Chondrocyte (in vitro differentiated cells): ENCODE data around the gene ALPK1. TPM values are rescaled to one million over a fixed set of nuclear protein-coding genes. Genes with fewer than 3 reads are reported as not detected.

ENCODE experiments used
- DNase-seq: peaks from one replicate; pipeline ENCODE4 v3.0.0; 2021; ENCODE audit warnings: mixed read lengths, low spot score
- H3K27ac Mint-ChIP-seq: one replicate; pipeline ENCODE4 v1.8.0; 2021; ENCODE audit warnings: mild to moderate bottlenecking, moderate library complexity, mixed read lengths; ENCODE audit not compliant: unreplicated experiment
- H3K27me3 Mint-ChIP-seq: 2 replicates; pipeline ENCODE4 v1.8.0; 2021; ENCODE audit warnings: low read depth, mixed read lengths
- H3K36me3 Mint-ChIP-seq: 2 replicates; pipeline ENCODE4 v1.8.0; 2021; ENCODE audit warnings: low read depth, mixed read lengths
- H3K4me1 Mint-ChIP-seq: 2 replicates; pipeline ENCODE4 v1.8.0; 2021; ENCODE audit warnings: low read depth, mild to moderate bottlenecking, mixed read lengths
- H3K4me3 Mint-ChIP-seq: one replicate; pipeline ENCODE4 v1.8.0; 2021; ENCODE audit warnings: mild to moderate bottlenecking, moderate library complexity, mixed read lengths; ENCODE audit not compliant: unreplicated experiment
- H3K9me3 Mint-ChIP-seq: 2 replicates; pipeline ENCODE4 v1.8.0; 2021; ENCODE audit warnings: low read depth, mixed read lengths
- CTCF ChIP-seq: fragments of 200-600 bp; sonication (generic); IDR thresholded peaks from 2 replicates; pipeline ENCODE4 v1.5.0; 2021; ENCODE audit warnings: antibody characterized with exemption, mild to moderate bottlenecking, moderate library complexity
- total RNA-seq: library from RNA; stranded (reverse); gene quantifications from 3 replicates; pipeline ENCODE4 v1.2.1, GENCODE V29; 2021

Gene ALPK1
- total RNA-seq, 1 donor from 2014 or later: 6.5 TPM

- Mint-ChIP-seq H3K27me3 (no peaks in the 10 kb centered on the region), H3K9me3 (peaks cover 8% of the 10 kb centered on the region), H3K4me3 (no peak overlapping the region), H3K36me3 (peaks cover 12% of the 10 kb centered on the region), H3K27ac (no peak overlapping the region), H3K4me1 (no peaks in the 10 kb centered on the region)
- no peak for DNase-seq
- TF ChIP-seq CTCF: no peak
Measured at GRCh38 chr4:112411781-112412550, 114.8 kb downstream of the ALPK1 start.

- Mint-ChIP-seq H3K27me3 (no peaks in the 10 kb centered on the region), H3K27ac (no peak overlapping the region), H3K4me1 (no peaks in the 10 kb centered on the region), H3K9me3 (peaks cover 8% of the 10 kb centered on the region), H3K36me3 (peaks cover 10% of the 10 kb centered on the region), H3K4me3 (no peak overlapping the region)
- no peak for DNase-seq
- no peak for TF ChIP-seq CTCF
Measured at GRCh38 chr4:112416464-112416863, 119.3 kb downstream of the ALPK1 start.

- DNase-seq: no peak
- Mint-ChIP-seq H3K36me3 (peaks cover 10% of the 10 kb centered on the region), H3K4me3 (no peak overlapping the region), H3K27ac (no peak overlapping the region), H3K9me3 (peaks cover 8% of the 10 kb centered on the region), H3K27me3 (no peaks in the 10 kb centered on the region), H3K4me1 (peaks cover 5% of the 10 kb centered on the region)
- TF ChIP-seq CTCF: no peak
Measured at GRCh38 chr4:112418092-112418491, 120.9 kb downstream of the ALPK1 start.

- Mint-ChIP-seq H3K4me3 (no peak overlapping the region), H3K27ac (no peak overlapping the region), H3K36me3 (peaks cover 1% of the 10 kb centered on the region), H3K4me1 (peaks cover 13% of the 10 kb centered on the region), H3K9me3 (no peaks in the 10 kb centered on the region), H3K27me3 (no peaks in the 10 kb centered on the region)
- DNase-seq: no peak
- no peak for TF ChIP-seq CTCF
Measured at GRCh38 chr4:112421911-112422310, 124.7 kb downstream of the ALPK1 start.

GRCh38 chr4:112422644-112423043 is 125.5 kb downstream of the ALPK1 start:
- Mint-ChIP-seq H3K4me1 (peaks cover 13% of the 10 kb centered on the region), H3K36me3 (peaks cover 1% of the 10 kb centered on the region), H3K27me3 (no peaks in the 10 kb centered on the region), H3K9me3 (no peaks in the 10 kb centered on the region), H3K27ac (no peak overlapping the region), H3K4me3 (no peak overlapping the region)
- TF ChIP-seq CTCF: no peak
- no peak for DNase-seq
